Stimulated activated CD4-positive, alpha-beta T cell treated with anti-CD3 and anti-CD28 coated beads, Interleukin-4, amount 100 ng/mL, for 48 hours (primary cell): ENCODE data around the gene UTP20.

Experiments used
- DNase-seq, 2 donors: peaks; one replicate each; pipeline ENCODE4 v3.0.0-alpha.2; 2020; ENCODE audit warnings: low read depth in 2 of 2

The UTP20 gene

DNA sequence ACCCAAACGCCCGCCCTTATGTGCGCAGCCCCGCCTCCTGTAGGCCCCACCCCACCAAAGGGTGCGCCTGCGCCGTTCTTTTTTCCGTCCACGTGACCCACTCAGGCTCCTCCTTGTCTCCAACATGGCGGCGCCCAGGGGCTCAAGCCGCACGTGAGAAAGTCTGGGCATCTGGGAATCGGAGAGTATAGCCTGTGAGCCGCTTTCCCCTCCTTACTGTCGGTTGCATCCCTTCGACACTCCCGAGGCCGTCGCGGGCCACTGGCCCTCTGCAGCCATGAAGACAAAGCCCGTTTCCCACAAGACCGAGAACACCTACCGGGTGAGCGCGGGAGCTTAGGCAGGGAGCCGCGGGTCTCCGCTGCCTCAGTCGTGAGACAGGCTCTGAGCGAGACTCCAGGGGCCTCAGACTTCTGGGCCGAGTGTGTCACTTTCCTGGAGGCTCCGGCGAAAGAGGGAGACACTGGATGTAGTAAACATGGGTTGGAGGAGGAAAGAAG is at the start of gene UTP20:
Gene UTP20, plus strand, starts transcription at position 100 of the 500 bp plus-strand sequence. Its CDS starts 178 bp downstream, at position 278.
- DNase-seq = peak; percentile 84 to 90

GRCh38 chr12:101230547-101230946 is 49.4 kb upstream of the UTP20 start:
- DNase-seq = no peak

DNA sequence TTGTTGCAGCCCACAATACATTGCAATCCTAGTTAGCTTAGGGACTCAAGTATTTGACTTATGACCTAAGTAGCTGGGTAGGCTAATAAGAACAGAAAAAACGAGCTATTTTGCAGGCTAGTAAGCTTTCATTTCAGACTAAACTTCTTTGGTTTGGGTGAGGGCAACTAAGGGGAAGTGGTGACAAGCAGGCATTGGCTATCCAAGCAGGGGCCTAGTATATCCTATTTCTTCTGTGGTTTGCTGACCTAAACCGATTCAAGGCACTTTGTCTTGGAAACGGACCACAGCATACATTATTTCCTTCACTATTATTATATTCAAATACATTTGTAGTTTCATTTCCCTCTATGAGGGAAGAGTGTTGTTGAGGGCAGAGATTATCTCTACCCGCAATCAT is 48.3 kb upstream of the UTP20 start:
- no peak for DNase-seq

DNA sequence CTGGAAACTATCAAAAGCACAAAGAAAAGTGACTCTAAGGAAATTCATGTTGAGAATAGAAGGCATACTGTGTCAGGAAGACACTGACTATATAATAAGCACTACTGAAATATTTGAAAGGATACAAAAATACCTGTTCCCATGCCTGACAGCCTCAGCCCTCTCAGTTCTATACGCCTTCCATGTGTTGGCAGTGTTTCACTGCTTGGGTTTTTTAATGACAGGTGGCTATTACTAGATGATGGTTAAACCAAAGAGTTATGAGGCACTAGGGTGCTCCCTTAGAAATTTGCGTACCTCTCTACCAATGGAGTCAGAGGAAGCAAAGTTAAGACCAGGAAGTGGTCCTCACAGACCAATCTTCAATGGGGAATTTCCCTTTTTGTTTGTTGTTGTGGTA is 44.2 kb upstream of the UTP20 start:
- no peak for DNase-seq

- DNase-seq = no peak
Measured at GRCh38 chr12:101238306-101238705, 41.6 kb upstream of the UTP20 start.

DNA sequence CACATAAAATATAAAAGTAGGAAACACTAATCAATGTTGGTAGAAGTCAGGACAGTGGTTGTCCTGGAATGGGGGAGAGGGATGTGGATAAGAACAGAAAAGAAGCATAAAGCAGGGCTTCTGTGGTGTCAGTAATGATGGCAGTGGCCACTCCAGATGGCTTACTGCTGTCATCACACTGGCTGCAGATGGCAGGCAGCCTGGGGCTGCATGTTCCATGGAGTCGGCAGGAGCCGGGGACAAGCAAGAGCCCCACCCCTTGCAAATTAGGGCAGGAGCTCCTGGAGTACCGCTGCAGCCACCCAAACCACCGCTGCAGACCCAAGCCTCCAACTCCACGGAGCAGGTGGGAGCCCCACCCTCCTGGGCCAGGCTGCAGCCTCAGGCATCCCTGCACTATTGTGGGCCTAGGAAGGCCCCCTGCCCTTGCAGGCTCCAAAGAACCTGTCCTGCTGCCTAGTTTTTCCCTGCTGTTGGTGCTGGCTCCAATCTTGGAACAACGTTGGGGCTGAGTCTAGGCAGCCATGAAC is 41.0 kb upstream of the UTP20 start:
- no peak for DNase-seq

DNA sequence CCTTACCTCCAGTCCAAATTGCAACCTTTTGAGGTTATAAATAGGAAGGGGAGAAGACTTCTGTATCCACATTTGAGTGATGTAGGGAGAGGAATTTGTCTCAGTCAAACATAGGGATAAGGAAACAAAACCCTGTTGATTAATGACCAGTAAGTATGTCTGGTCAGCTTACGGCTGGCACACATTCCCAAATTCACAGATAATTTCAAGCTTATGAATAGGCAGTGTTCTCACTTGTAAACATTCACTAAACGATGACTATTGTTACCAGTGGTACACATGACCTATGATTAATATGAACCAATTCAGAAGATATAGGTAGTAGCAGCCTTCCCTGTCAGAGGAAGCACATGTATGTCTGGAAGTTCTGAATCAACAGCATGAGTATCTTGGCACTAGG is 36.8 kb upstream of the UTP20 start:
- DNase-seq = no peak

DNA sequence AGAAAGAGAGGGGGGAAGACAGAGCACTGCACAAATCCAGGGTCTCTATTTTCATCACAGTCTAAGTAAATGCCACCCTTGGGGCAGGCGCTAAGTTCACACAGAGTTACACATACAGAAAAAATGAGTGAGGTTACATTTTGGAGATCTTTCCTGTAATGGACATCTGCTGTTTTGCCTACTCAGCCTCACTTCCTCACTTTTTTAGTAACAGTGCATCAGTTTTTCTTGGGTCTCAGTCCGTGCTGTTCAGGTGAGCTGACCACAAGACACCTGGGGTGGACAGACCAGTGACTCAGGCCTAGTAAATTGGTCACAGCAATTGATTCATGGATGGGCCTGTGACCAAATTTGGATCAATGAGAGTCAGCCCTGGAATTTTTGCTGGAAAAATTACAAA is 36.3 kb upstream of the UTP20 start:
- no peak for DNase-seq

DNA sequence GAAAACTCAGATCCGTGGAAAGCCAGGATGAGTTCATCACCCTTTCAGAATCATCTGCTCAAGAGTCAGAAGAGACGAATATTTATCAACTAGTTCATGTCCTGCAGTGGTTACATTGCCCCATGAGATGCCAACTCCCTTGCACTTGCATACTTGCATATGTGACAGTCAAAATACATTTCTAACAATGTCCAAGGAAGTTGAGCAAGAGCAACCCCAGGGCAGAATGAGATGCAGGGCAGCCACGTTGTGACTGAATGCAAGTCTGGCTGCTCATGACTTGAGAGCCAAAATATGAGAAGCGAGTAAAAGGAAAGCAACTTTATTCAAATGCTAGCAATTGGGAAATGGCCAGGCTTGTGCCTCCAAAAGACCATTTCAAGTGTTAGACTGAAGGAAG is 23.6 kb upstream of the UTP20 start:
- no peak for DNase-seq

DNA sequence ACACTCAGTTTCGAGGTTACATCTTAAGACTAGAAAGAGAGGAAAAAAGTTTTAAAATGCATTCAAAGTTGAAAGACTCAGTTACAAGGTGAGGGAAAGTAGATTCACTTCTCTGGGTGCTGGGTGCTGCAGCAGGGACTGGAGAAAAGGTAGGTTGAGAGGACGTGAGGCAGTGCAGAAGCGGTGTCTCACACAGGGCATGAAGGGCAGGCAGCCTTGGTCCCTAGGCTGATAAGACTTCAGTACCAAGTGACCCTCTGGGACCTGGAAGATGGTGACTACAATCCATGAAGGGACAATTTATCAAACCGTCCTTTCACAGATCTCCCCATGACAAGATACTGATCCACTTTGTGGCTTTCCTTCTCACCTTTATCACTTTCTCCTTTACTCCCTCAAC is 22.5 kb upstream of the UTP20 start:
- DNase-seq = no peak

DNA sequence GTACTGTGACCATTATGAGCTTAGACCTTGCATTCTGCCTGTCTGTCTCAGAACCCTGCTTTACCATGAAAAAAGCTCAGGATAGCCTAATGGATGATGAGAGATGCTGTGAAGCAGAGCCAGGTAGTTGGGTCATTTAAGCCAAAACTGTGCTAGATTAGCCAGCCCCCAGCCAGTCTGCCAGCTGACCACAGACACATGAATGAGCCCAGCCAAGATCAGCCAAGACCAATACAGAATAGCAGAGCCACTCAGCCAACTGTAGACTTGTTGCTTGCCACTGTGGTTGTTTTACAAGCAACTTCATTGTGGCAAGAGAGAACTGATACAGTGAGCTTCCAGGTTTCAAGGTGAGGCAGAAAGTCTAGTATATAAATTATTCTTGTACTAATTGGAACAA is 12.8 kb upstream of the UTP20 start:
- DNase-seq = no peak

DNA sequence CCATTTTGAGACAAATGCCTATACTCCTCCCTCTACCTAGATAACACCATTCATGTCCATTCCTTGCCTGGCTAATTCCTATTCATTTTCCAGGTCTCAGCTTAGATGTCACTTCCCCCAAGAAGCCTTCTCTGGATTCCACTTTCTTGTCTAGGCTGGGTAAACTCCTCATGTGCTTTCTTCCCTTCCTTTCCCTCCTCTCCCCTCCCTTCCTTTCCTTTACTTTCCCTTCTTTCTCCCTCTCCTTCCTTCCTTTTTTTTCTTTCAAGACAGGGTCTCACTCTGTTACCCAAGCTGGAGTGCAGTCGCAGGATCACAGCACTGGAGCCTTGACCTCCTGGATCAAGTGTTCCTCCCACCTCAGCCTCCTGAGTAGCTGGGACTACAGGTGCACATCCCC is 3.5 kb upstream of the UTP20 start:
- DNase-seq = no peak

DNA sequence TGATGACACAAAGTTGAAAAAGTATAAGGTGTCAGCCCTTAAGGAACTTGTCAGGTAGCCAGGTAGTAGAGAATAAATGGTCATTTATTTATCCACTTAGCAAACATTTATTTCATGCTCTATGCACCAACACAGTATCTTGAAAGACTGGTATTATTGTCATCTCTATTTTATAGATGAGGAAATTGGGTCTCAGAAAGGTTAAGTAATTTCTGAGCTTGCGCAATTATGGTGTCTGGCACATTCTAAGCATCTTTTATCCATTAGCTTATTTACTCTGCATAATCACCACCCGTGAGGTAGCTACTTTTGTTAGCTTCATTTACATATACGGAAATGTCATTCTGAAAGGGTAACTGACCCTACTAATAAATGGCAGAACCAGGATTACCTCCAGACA is 2.5 kb upstream of the UTP20 start:
- DNase-seq = no peak

DNA sequence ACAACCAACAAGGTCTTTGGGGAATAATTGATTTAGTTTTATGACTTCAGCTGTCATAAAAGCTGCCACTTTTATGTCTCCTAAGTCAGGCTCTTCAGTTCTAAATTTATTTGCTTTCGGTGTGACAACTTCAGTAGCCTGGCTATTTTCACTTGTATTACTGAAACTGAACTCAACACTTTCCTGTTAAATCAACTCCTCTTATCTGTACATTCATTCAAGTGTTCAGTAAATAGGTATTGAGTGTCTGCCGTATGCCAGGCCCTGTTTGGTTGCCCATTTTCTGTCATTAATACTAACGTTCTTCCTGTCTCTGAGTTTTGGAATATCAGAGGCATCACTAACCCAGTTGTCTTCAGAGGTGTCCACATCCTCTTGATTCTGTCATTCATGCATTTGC is 7.5 kb downstream of the UTP20 start:
- no peak for DNase-seq

GRCh38 chr12:101297661-101298060 is 17.8 kb downstream of the UTP20 start:
- DNase-seq = no peak

DNA sequence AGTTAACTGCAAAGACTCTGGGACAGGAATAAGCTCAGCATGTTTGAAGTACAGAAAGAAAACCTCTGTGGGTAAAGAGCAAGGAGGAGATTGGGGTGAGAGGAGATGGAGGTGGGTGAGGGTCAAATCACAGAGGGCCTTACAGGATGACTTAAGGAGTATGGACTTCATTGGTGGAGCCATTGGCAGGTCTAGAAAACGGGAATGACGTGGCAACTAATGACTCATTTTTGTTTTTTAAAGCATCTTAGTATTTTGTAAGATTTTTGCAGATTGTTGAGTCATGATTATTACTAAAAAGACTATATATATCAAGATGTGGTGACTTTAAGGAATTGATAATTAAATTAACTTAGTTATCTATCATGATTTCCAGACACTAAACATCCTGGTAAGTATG is 18.5 kb downstream of the UTP20 start:
- DNase-seq = no peak

DNA sequence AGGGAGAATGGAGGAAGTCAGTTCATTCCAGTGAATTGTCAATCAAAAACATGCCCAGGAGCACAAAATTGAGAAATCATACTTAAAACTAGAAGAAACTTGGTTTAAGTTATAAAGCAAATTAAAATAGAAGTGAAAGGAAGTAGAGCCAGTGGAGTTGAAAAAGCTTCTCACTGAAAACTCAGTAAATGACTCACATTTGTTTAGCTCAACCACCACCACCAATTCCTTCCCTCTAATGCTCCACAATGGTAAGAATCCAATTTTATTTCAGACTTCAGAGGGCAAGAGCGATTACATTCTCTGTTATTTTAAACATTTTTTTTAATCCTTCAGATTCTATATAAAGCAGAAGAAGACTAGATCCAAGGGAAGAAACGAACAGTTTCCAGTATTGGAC is 19.4 kb downstream of the UTP20 start:
- DNase-seq = no peak

DNA sequence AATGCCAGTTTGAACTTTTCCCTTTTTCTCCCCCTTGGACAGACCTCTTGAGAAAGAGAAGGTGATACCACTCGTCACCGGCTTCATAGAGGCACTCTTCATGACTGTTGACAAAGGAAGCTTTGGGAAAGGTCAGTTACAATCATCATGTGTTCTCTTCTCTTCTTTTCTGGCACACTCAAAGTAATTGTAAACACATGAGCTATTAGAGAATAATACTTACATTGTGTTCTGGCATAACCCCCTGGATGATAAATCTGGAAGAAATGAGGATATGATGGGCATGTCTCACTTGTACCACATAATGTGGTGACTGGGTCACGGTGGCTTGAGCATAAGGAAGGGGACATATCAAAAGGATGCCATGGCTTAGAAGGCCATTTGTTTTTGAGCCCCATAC is 20.0 kb downstream of the UTP20 start:
- no peak for DNase-seq

DNA sequence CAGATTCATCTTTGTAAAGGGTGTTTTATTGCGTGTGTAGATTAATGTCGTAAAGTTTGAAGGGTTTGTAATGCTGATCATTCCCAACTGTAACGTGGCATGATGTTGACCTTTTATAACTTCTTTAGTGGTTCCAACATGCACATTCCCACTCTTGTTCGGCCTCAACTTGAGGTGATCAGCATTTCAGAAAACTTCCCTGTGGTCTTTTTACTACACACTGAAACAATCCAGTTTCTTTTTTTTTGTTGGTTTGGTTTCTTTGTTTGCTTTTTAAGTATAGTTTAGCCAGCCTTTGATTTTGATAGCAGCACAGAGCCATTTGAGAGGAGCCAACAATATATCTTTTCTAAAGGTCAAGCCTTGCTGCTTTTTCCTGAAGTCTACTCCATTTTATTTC is 22.8 kb downstream of the UTP20 start:
- no peak for DNase-seq

DNA sequence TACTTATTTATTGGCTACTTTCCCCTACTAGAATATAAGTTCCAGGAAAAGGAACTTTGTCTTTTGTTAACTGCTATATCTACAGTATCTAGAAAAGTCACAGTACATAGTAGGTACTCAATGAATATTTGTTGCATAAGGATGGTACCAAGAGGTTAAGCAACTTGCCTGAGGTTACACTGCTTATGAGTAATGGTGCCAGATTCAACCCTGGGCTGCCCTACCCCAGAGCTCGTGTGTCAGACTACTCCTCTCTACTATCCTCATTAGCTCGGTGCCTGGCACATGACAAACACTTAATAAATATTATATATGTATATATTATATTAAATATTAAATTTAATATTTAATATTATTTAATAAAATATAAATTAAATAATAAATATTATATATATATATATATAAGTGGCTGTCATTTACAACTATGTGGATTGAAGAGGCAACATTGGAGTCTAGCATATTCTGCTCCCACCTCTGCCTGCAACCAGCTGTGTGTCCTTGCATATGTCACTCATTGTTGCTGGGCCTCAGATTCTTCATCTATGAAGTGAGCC is 25.4 kb downstream of the UTP20 start:
- DNase-seq = no peak

DNA sequence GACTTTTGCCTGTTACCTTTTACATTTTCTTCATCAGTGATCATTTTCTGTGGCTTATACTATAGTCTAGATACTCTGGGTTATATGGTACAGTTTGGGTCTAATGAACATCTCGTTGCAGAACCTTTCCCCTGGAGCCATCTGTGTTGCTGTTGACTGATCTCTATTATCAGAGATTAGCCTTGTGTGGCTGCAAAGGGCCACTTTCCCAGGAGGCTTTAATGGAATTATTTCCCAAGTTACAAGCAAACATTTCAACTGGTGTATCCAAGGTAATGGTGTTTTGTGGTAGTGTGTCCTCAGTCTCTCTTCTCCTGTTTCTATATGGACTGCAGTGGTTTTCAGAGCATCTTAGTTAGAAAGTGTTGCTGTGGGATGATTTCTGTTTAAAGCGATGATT is 25.9 kb downstream of the UTP20 start:
- no peak for DNase-seq

- DNase-seq = no peak
Measured at GRCh38 chr12:101322480-101322879, 42.6 kb downstream of the UTP20 start.

- DNase-seq = no peak
Measured at GRCh38 chr12:101323255-101323654, 43.4 kb downstream of the UTP20 start.

DNA sequence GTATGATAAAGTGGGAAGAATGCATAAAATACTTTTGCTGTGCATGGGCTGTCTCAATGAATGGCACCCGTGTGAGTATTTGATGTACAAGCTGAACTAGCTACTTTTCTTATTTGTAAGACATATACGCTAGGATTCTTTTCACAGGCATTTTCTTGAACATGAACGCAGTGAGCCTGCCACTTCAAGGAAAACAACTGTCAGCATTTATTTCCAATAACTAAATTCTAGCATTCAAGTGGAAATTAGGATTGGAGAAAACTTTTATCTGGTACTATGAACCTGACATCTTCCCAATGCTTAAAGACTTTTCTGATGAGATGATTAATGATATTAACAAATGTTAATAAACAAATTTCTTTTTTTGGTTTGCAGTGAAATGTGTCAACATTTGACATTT is 45.7 kb downstream of the UTP20 start:
- DNase-seq = no peak
